Measurements from ENCODE around the gene ISOC2.

- TF ChIP-seq ZKSCAN3 (CRISPR knock-in tag; IDR thresholded peaks at IDR 0.05) (no peak), KAT8 (IDR thresholded peaks at IDR 0.05; ENCODE audit: low read depth) (no peak), MEF2A (IDR thresholded peaks at IDR 0.05; ENCODE audit: control insufficient read depth, low read depth, low read length) (no peak), FOSL1 (tag; conservative IDR thresholded peaks at IDR 0.05) (no peak), ZNF174 (CRISPR knock-in tag; IDR thresholded peaks at IDR 0.05) (no peak), KDM1A (IDR thresholded peaks at IDR 0.05) (no peak), MEF2D (tag; conservative IDR thresholded peaks at IDR 0.05; ENCODE audit: low read depth) (no peak), MEIS2 (IDR thresholded peaks at IDR 0.05; ENCODE audit: partially characterized antibody) (no peak), NFRKB (IDR thresholded peaks at IDR 0.05; ENCODE audit: low read depth) (no peak)
Measured at GRCh38 chr19:55433292-55433691, 28.1 kb downstream of the ISOC2 start.
